HCT116 (cell line): ENCODE results near the gene IQSEC3. TPM values are rescaled to one million over a fixed set of nuclear protein-coding genes. Genes with fewer than 3 reads are reported as not detected.

ENCODE experiments used
- ATAC-seq: fragments of 200-7000 bp; cut with Tn5 transposase; 2 replicates; pipeline ENCODE4 v1.9.1; 2020; ENCODE audit warnings: mild to moderate bottlenecking, moderate library complexity
- BruUV-seq: library from RNA; stranded (reverse); fragments of 400-500 nt; replicated peaks from 2 replicates; lab custom pipeline; 2021; lab: Mats Ljungman, UMichigan
- CTCF ChIA-PET: fragments of 300-600 bp; sonication (Branson Sonifier 250); formaldehyde crosslinking; loops from one replicate; lab custom pipeline; 2021; ENCODE audit warnings: antibody characterized with exemption; lab: Charles Lee
- POLR2A ChIA-PET: fragments of 300-600, 350-600 bp; sonication (Branson Sonifier 250); formaldehyde crosslinking; loops from one replicate; lab custom pipeline; 2021; ENCODE audit warnings: antibody characterized with exemption; lab: Charles Lee
- RAD21 ChIA-PET, 2 experiments: fragments of 300-600 bp; sonication (Branson Sonifier 250); formaldehyde crosslinking; loops; one replicate each; lab custom pipeline; 2023; ENCODE audit warnings: low total read pairs in 2 of 2; ENCODE audit not compliant: uncharacterized antibody in 2 of 2, unreplicated experiment in 2 of 2, low non-redundant PET in 1 of 2; lab: Charles Lee
- DNase-seq: peaks from one replicate; pipeline ENCODE4 v3.0.0-alpha.2; 2010; ENCODE audit warnings: low read depth, low spot score
- H2AFZ ChIP-seq: fragments of 200-600 bp; shearing (Covaris generic), sonication (generic); 2 replicates; pipeline ENCODE4 v1.6.1; 2017; ENCODE audit warnings: low read depth, mixed run types, mixed read lengths, antibody characterized with exemption, low read length; ENCODE audit not compliant: poor library complexity, severe bottlenecking
- H3K27ac ChIP-seq: 2 replicates; pipeline ENCODE4 v1.5.1; 2012; ENCODE audit warnings: low read depth, low read length
- H3K27me3 ChIP-seq: fragments of 200-600 bp; sonication (generic); 2 replicates; pipeline ENCODE4 v1.6.1; 2016; ENCODE audit warnings: mixed run types, low read length, mixed read lengths; ENCODE audit not compliant: insufficient read depth
- H3K36me3 ChIP-seq, 2 experiments: fragments of 200-500 bp in 1 of 2; fragments of 200-600 bp in 1 of 2; sonication (Bioruptor generic) in 1 of 2; sonication (generic) in 1 of 2; 2 replicates each; pipeline versions ENCODE4 v1.5.1 to v1.6.1; 2014 to 2016; ENCODE audit warnings: low read length in 2 of 2, inconsistent platforms in 1 of 2, mixed read lengths in 1 of 2, mixed run types in 1 of 2; ENCODE audit not compliant: insufficient read depth in 2 of 2, control insufficient read depth in 1 of 2
- H3K4me1 ChIP-seq, 2 experiments: fragments of 200-600 bp in 1 of 2; sonication (generic) in 1 of 2; 2 replicates each; pipeline versions ENCODE4 v1.5.1 to v1.6.1; 2012 to 2017; ENCODE audit warnings: low read length in 2 of 2, inconsistent platforms in 1 of 2, mild to moderate bottlenecking in 1 of 2, mixed read lengths in 1 of 2, mixed run types in 1 of 2, moderate library complexity in 1 of 2; ENCODE audit not compliant: insufficient read depth in 2 of 2, control insufficient read depth in 1 of 2
- H3K4me2 ChIP-seq: fragments of 200-600 bp; sonication (generic); 2 replicates; pipeline ENCODE4 v1.6.1; 2017; ENCODE audit warnings: mixed run types, low read length, mixed read lengths
- H3K4me3 ChIP-seq, 2 experiments: fragments of 200-600 bp in 1 of 2; sonication (generic) in 1 of 2; replicated peaks in 1 of 2; 2 replicates each; pipeline ENCODE4 v1.5.1; 2011 to 2016; ENCODE audit warnings: low read length in 2 of 2, control low read depth in 1 of 2, low read depth in 1 of 2, mild to moderate bottlenecking in 1 of 2, mixed read lengths in 1 of 2, mixed run types in 1 of 2
- H3K79me2 ChIP-seq: fragments of 200-600 bp; sonication (generic); 2 replicates; pipeline ENCODE4 v1.6.1; 2017; ENCODE audit warnings: mild to moderate bottlenecking, mixed run types, low read length, moderate library complexity, mixed read lengths; ENCODE audit not compliant: insufficient read depth
- H3K9ac ChIP-seq: fragments of 200-600 bp; sonication (generic); 2 replicates; pipeline ENCODE4 v1.6.1; 2016; ENCODE audit warnings: low read length, mixed read lengths
- H3K9me2 ChIP-seq: fragments of 200-600 bp; sonication (generic), shearing (Covaris generic); 2 replicates; pipeline ENCODE4 v1.6.1; 2017; ENCODE audit warnings: mixed run types, mild to moderate bottlenecking, moderate library complexity; ENCODE audit not compliant: insufficient read depth
- H3K9me3 ChIP-seq, 2 experiments: fragments of 200-500 bp in 1 of 2; fragments of 200-600 bp in 1 of 2; sonication (Bioruptor generic) in 1 of 2; sonication (generic) in 1 of 2; 2 replicates each; pipeline ENCODE4 v1.6.1; 2014 to 2017; ENCODE audit warnings: low read length in 2 of 2, mixed read lengths in 2 of 2, inconsistent platforms in 1 of 2, low read depth in 1 of 2, mild to moderate bottlenecking in 1 of 2, mixed run types in 1 of 2, moderate library complexity in 1 of 2; ENCODE audit not compliant: control insufficient read depth in 1 of 2, insufficient read depth in 1 of 2
- H4K20me1 ChIP-seq: fragments of 200-600 bp; sonication (generic), shearing (Covaris generic); 2 replicates; pipeline ENCODE4 v1.6.1; 2017; ENCODE audit warnings: mixed run types, mild to moderate bottlenecking, moderate library complexity; ENCODE audit not compliant: insufficient read depth
- ATF3 ChIP-seq: IDR thresholded peaks from 2 replicates; pipeline ENCODE4 v1.6.1; 2012
- CBX3 ChIP-seq: IDR thresholded peaks from 2 replicates; pipeline ENCODE4 v1.6.1; 2012; ENCODE audit warnings: low read depth
- CEBPB ChIP-seq: IDR thresholded peaks from 2 replicates; pipeline ENCODE4 v1.6.1; 2012; ENCODE audit warnings: low read depth
- ELF1 ChIP-seq: IDR thresholded peaks from 2 replicates; pipeline ENCODE4 v1.6.1; 2012; ENCODE audit warnings: low read depth, borderline replicate concordance
- EZH2 ChIP-seq: fragments of 200-600 bp; sonication (generic); IDR thresholded peaks from 2 replicates; pipeline ENCODE4 v1.6.1; 2017; ENCODE audit warnings: antibody characterized with exemption, mixed run types
- FOSL1 ChIP-seq: IDR thresholded peaks from 2 replicates; pipeline ENCODE4 v1.6.1; 2012; ENCODE audit warnings: low read depth
- MAX ChIP-seq: IDR thresholded peaks from 2 replicates; pipeline ENCODE4 v1.6.1; 2012
- POLR2A ChIP-seq: IDR thresholded peaks from 2 replicates; pipeline ENCODE4 v1.7.0; 2011; ENCODE audit warnings: borderline replicate concordance; ENCODE audit not compliant: insufficient read depth, insufficient read length; ENCODE audit errors: extremely low read depth
- POLR2AphosphoS5 ChIP-seq: IDR thresholded peaks from 2 replicates; pipeline ENCODE4 v1.6.1; 2011; ENCODE audit warnings: mild to moderate bottlenecking, low read depth, low read length, moderate library complexity
- RAD21 ChIP-seq: IDR thresholded peaks from 2 replicates; pipeline ENCODE4 v1.6.1; 2012; ENCODE audit warnings: low read depth, mild to moderate bottlenecking
- SIN3A ChIP-seq: IDR thresholded peaks from 2 replicates; pipeline ENCODE4 v1.6.1; 2012; ENCODE audit warnings: low read depth
- SP1 ChIP-seq: IDR thresholded peaks from 2 replicates; pipeline ENCODE4 v1.6.1; 2012; ENCODE audit warnings: low read depth
- SRF ChIP-seq: IDR thresholded peaks from 2 replicates; pipeline ENCODE4 v1.6.1; 2012; ENCODE audit warnings: low read depth
- TCF7L2 ChIP-seq: IDR thresholded peaks from 2 replicates; pipeline ENCODE4 v1.7.0; 2011; ENCODE audit warnings: borderline replicate concordance, inconsistent platforms; ENCODE audit not compliant: insufficient read depth, insufficient read length; ENCODE audit errors: extremely low read depth
- YY1 ChIP-seq: IDR thresholded peaks from 2 replicates; pipeline ENCODE4 v1.6.1; 2011; ENCODE audit warnings: low read length, low read depth, moderate library complexity, mild to moderate bottlenecking; ENCODE audit not compliant: insufficient replicate concordance; ENCODE audit errors: extremely low read depth
- ZBTB33 ChIP-seq: IDR thresholded peaks from 2 replicates; pipeline ENCODE4 v1.6.1; 2011; ENCODE audit warnings: mild to moderate bottlenecking, low read length, moderate library complexity; ENCODE audit not compliant: insufficient replicate concordance; ENCODE audit errors: extremely low read depth
- ZFX ChIP-seq: fragments of 450-650 bp; IDR thresholded peaks from 2 replicates; pipeline ENCODE4 v1.6.1; 2017
- intact Hi-C: fragments of 100-400 bp; cut with micrococcal nuclease; formaldehyde crosslinking; loops from 2 replicates; pipeline ENCODE4 v1.10.0; 2022
- total RNA-seq: library from RNA; stranded (reverse); gene quantifications from one replicate; pipeline ENCODE4 v1.2.1, GENCODE V29; 2021; ENCODE audit not compliant: unreplicated experiment

Gene IQSEC3
- total RNA-seq, 1 experiment from 2014 or later, result not detected

GRCh38 chr12:182381-182892 is 115.9 kb downstream of the IQSEC3 start:
- TF ChIP-seq POLR2A, result no peak
- peak; percentile 79; the same call in 1 of the 2 replicates for TF ChIP-seq FOSL1
- Histone ChIP-seq H3K4me2 (peak overlapping the region; percentile 65), H3K9ac (0 out of 2 replicates have a peak overlapping the region, but pooled peaks have one; percentile 20), H3K4me1 (peaks cover 5 to 36% of the 10 kb centered on the region in 2 experiments; a peak in 3 of 4 replicates), H3K27ac (no peak overlapping the region; the same call in 1 of the 2 replicates), H3K36me3 (no peaks in the 10 kb centered on the region), H3K79me2 (no peaks in the 10 kb centered on the region), H3K9me2 (no peaks in the 10 kb centered on the region), H2AFZ (peak overlapping the region; percentile 78), H3K27me3 (no peaks in the 10 kb centered on the region), H4K20me1 (no peaks in the 10 kb centered on the region), H3K4me3 (no peak overlapping the region; a peak in 1 of 4 replicates), H3K9me3 (no peaks in the 10 kb centered on the region)
- POLR2A ChIA-PET, result no interaction called here
- intact Hi-C loops, result no loop called here
- RAD21 ChIA-PET, result no interaction called here
- CTCF ChIA-PET, result no interaction called here
- DNase-seq, result no peak
- ATAC-seq, result peak; percentile 80
- BruUV-seq, result no TSS peak

GRCh38 chr12:184811-185575 is 118.4 kb downstream of the IQSEC3 start:
- ChIA-PET POLR2A (no interaction called here), RAD21 (no interaction called here), CTCF (no interaction called here)
- H3K9me2 ChIP-seq, result no peaks in the 10 kb centered on the region
- H2AFZ ChIP-seq, result no peak overlapping the region
- no peak overlapping the region for H3K4me2 ChIP-seq
- intact Hi-C loops, result no loop called here
- no peak for DNase-seq
- BruUV-seq, result no TSS peak
- H3K4me3 ChIP-seq, result no peak overlapping the region
- H3K4me1 ChIP-seq, result peaks cover 0 to 25% of the 10 kb centered on the region in 2 experiments; a peak in 2 of 4 replicates
- no peaks in the 10 kb centered on the region for H3K9me3 ChIP-seq
- no peaks in the 10 kb centered on the region for H3K36me3 ChIP-seq
- no peaks in the 10 kb centered on the region for H3K79me2 ChIP-seq
- H3K27me3 ChIP-seq, result no peaks in the 10 kb centered on the region
- no peak overlapping the region for H3K27ac ChIP-seq
- H4K20me1 ChIP-seq, result no peaks in the 10 kb centered on the region
- ATAC-seq, result no peak
- H3K9ac ChIP-seq, result no peak overlapping the region
- no peak for TF ChIP-seq ZBTB33
- no peak for TF ChIP-seq POLR2AphosphoS5
- no peak for TF ChIP-seq TCF7L2
- TF ChIP-seq EZH2, result no peak
- no peak for TF ChIP-seq ATF3
- TF ChIP-seq CBX3, result no peak
- no peak for TF ChIP-seq MAX
- TF ChIP-seq RAD21, result no peak
- TF ChIP-seq ELF1, result no peak
- no peak for TF ChIP-seq SRF
- no peak for TF ChIP-seq ZFX
- TF ChIP-seq CEBPB, result no peak
- TF ChIP-seq SIN3A, result no peak
- no peak for TF ChIP-seq YY1
- no peak for TF ChIP-seq SP1
- no peak for TF ChIP-seq FOSL1
